AG09319 (cell line): ENCODE results near the gene CTSA.

Experiments
- DNase-seq: peaks from one replicate; pipeline ENCODE4 v3.0.0-alpha.2; 2010; ENCODE audit warnings: low read depth; ENCODE audit errors: extremely low read depth
- TF ChIP-seq, protein P1 (sequence below): IDR thresholded peaks from 2 replicates; pipeline ENCODE4 v1.5.1; 2011; ENCODE audit warnings: low read depth, mild to moderate bottlenecking, inconsistent platforms, low read length, moderate library complexity

The CTSA gene

DNA sequence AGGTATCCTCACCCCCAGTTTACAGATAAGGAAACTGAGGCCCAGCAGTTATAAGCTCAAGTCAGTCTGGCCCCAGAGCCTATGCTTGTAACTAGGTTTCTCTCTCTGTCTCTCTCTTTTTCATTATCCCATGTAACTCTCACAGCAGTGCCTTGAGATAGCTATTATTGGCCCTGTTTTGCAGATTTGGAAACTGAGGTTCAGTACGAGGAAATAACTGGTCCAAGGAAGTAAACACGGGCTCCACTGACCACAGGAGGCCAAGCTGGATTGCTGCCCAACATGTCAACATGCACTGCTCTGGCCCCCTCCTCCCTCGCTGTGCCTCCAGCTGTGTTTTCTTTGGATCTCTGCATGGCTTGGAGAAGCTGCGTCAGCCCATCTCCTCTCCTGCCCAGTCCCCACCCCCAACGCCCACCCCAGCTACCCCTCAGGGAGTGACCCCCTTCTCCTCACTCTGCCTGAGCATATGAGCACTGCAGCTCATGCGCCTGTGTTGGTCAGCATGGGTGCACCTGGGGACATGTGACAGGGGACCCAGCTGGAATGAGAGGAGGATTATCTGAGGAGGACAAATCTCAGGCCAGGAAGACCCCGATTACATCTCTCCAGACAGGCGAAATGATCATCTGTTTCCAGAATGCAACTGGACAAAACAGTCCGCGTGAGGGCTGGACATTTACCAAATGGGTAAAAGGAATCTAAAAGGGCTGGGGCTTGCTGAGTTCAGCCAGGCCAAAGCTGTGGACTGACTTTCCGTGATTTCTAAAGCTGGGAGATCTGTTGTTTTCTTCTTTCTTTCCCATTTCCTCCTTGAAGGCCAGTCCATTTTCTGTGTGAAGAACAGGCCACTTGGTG lies 28.6 kb downstream of the CTSA start:
- TF ChIP-seq, protein P1, sequence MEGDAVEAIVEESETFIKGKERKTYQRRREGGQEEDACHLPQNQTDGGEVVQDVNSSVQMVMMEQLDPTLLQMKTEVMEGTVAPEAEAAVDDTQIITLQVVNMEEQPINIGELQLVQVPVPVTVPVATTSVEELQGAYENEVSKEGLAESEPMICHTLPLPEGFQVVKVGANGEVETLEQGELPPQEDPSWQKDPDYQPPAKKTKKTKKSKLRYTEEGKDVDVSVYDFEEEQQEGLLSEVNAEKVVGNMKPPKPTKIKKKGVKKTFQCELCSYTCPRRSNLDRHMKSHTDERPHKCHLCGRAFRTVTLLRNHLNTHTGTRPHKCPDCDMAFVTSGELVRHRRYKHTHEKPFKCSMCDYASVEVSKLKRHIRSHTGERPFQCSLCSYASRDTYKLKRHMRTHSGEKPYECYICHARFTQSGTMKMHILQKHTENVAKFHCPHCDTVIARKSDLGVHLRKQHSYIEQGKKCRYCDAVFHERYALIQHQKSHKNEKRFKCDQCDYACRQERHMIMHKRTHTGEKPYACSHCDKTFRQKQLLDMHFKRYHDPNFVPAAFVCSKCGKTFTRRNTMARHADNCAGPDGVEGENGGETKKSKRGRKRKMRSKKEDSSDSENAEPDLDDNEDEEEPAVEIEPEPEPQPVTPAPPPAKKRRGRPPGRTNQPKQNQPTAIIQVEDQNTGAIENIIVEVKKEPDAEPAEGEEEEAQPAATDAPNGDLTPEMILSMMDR: no peak
- no peak for DNase-seq

DNA sequence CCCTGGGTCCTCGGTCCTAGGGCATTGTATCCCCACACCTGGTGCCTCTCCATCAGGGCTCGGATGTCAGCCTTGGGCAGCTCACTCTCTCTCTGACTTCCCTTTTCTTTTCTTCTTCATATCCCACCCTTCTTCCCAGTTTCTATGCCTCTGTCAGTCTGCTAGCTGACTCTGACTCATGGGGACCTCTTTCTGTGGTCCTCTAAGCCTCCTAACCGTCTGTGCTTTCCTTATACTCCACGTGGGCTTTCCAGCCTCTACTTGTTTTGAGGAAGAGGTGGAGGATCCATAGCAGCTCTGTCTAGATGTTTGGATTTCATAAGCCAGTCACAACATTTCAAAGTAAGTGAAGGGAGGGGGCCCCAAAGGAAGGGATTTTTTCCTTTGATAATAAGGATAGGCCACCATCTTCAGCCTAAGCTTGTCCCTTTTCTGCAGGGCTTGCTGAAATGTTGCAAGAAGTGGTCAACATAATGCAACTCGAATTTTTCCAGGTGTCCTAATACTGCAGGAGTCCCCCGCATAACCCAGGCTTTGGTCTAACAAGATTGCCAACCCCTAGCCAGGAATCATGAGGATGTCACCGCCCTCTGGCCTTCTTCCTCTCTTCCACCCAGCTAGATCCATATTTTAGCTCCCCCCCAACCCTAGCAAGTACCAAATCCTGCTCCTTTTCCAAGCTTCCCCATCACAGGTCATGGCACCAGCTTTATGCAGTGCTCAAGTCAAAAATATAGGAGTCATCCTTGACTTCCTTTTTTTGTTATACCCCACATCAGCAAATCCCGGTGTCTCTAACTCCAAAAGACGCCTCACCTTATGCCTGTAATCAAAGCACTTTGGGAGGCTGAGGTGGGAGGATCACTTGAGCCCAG lies 29.6 kb downstream of the CTSA start:
- TF ChIP-seq, protein P1: no peak

DNA sequence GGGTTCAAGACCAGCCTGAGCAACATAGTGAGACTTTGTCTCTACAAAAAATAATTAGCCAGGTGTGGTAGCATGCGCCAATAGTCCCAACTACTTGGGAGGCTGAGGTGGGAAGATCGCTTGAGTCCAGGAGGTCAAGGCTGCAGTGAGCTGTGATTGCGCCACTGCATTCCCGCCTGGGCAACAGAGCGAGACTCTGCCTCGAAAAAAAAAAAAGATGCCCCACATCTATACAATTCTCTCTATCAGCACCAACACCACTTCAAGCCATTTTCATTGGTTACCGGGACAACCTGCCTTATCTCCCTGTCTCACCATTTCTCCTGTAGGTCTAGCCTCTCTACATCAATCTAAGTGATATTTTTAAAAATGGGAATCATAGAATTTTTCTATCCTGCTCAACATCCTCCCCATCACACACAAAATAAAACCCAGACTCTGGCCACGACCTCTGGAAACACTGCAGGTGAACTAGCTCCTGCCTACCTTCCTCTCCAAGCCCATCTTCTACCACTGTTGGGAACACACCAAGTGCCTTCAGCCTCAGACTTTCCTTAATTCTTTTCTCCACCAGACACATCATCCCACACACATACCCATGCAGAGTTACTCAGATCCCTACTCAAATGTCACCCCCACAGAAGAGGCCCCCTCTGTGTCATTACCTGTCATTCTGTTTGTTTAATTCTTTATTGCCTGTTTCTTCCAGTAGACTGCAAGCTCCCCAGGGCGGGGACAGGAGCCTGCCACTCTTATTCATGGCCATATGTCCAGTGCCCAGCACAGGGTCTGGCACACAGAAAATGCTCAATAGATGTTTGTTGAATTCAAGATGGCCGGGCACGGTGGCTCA lies 30.4 kb downstream of the CTSA start:
- no peak for DNase-seq
- TF ChIP-seq, protein P1: no peak

More for the DNA sequence above, 29.6 kb downstream of the CTSA start:
- no peak for DNase-seq

DNA sequence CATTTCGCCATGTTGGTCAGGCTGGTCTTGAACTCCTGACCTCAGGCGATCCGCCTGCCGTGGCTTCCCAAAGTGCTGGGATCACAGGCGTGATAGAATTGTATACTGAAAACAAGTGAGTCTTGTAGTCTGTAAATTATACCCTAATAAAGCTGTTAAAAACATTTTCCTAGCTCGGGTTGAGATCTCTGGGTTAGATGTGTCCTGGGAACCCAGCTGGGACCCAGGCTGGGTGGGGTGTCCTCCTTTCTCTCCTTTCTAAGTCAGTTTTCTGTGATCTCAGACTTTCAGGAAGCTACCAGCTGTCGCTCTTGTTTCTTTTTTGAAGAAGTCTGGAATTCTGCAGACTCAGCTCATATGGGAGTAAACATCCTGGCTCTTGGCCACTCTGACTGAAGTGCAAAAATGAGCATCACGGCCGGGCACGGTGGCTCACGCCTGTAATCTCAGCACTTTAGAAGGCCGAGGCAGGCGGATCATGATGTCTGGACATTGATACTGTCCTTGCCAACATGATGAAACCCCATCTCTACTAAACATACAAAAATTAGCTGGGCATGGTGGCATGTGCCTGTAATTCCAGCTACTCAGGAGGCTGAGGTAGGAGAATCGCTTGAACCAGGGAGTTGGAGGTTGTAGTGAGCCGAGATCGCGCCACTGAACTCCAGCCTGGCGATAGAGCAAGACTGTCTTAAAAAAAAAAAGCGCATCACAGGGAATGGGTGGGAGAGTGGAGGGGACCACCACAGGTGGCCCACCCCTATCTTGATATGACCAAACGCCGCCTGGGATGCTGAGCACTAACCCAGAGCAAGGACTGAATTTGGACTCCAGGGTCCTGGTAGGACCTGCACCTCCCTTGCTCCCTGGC lies 33.5 kb downstream of the CTSA start:
- TF ChIP-seq, protein P1: no peak
- DNase-seq: no peak

DNA sequence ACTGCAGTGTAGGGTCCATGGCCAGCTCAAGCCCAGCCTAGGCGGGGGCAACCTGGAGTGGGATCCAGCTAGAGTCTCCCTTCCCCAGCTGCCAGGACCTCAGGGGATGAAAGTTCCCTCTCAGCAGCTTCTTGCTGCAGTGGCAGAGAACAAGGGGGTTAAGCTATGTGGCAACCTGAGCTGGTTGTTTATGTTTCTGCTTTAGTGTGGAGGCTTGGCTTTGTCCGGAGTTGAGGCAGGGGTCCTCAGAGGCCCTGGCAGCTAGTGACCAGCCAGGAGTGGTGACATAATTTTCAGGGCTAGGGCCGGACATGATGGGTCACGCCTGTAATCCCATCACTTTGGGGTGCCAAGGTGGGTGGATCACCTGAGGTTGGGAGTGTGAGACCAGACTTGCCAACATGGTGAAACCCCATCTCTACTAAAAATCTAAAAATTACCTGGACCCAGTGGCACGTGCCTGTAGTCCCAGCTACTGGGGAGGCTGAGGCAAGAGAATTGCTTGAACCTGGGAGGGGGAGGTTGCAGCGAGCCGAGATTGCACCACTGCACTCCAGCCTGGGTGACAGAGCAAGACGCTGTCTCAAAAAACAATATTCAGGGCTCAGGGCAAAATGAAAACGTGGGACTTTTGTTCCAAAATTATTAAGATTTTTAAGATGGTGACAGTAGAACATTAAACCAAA lies 34.8 kb downstream of the CTSA start:
- TF ChIP-seq, protein P1: no peak
- no peak for DNase-seq

DNA sequence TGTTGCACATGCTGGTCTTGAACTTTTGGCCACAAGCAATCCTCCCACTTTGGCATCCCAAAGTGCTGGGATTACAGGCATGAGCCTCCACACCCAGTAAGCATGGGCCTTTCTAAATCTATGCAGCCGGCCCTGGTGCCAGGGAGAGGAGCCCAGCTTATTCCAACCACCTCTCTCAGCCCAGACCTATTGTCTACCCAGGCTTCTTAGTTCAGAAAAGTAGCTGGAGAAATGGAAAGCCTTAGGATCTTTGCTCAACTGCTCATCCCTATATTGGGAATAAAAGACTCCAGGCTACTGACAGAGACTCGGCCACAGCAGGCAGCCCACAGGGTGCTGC lies 35.6 kb downstream of the CTSA start:
- DNase-seq: no peak
- TF ChIP-seq, protein P1: no peak
